DMS79 treated with DMSO at 0.1 percent for 48 hours (cell line): ENCODE data around the gene CTAGE9.
"Not testable (repeated sequence)": the region's sequence is repeated elsewhere in the genome, so short reads cannot be mapped to it uniquely, and the experiment has no call there.

Experiments
- DNase-seq: peaks from one replicate; lab custom pipeline; 2025; lab: John Stamatoyannopoulos, UW

CTAGE9 gene

GRCh38 chr6:131728296-131728939, 17.6 kb upstream of the CTAGE9 start:
- DNase-seq, result no peak

DNA sequence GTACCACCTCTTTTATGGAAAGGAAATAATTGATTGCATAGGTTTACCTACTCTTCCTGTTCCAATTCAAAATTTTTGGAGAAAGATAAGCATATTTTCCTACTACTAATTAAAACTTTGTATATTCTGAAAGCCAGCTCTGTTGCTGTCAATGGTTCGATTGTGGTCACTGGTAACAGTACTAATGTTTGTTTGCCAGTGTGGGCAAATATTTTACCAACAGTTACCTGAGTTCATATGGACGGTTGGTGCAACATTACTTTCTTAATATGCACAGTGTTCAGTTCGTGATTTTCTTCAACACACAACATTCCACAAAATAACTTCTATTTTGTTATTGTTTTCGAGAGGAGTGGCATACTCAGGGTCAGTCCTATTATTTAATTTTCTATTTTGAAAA, 17.1 kb upstream of the CTAGE9 start:
- no peak for DNase-seq

GRCh38 chr6:131727467-131727866, 16.6 kb upstream of the CTAGE9 start:
- no peak for DNase-seq

GRCh38 chr6:131724114-131724513, 13.3 kb upstream of the CTAGE9 start:
- DNase-seq, result no peak

DNA sequence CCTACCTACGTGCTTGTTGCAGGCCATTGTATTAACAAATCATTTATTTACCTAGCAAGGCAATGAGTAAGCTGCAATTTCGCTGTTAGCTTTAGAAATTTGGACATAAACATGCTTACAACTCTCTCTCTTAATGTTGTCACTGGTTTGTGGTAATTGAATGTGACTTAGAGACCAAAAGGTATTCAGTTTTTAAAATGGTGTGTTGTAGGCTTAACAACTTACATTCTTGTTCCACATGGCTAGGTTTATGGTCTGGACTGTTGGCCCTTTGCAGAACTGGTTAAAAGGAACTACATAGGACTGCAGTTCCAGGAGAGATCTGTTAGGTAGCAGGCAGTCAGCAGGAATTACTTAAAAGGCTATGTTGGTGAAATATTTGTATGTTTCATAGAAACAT, 10.3 kb upstream of the CTAGE9 start:
- DNase-seq, result no peak

DNA sequence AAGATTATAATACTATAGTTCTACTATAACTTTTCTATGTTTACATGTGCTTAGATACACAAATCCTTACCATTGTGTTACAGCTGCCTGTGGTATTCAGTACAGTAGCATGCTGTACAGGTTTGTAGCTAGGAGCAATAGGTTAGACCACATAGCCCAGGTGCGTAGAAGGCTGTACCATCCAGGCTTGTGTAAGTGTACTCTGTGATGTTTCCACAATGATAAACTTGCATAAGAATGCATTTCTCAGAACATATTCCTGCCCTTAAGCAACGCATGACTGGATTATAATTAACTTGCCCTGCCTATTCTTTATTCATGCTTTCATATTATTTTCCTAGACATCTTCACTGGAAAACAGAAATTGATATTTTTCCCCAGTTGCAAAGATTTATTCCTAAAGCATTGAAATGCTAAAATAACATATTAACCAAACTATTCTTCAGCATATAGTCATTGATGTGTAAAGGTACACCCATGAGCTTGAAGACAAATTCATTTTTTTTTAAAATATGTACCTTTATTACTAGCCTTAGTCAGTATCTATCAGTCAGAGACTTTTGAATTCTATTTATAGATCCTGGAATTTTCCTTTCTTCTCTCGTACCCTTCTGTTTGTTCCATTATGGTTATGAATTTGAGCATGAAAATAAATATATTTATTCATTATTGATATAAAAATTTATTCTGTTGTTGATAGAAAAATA, 7.2 kb upstream of the CTAGE9 start:
- no peak for DNase-seq

GRCh38 chr6:131715567-131715966, 4.8 kb upstream of the CTAGE9 start:
- not testable (repeated sequence) for DNase-seq

DNA sequence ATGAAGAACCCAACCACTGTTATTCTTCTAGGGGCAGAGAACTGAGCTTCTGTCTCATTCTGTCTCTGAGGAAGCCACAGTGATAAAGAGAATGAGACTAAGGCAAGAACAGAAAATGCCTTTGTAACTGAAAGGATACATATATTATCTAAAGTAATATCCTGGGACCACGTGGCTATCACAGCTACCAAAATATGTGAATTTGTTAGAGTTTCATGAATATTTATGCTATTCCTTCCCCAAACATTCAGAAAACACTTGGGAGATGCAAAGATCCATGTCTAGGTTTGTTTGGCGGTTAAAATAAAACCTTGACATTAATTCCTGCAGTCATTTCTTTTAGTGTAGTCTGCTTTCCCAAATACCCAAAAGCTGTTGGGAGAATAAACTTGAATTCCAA, 6.9 kb downstream of the CTAGE9 start:
- not testable (repeated sequence) for DNase-seq

- not testable (repeated sequence) for DNase-seq
These were observed 10.0 kb downstream of the CTAGE9 start for GRCh38 chr6:131700851-131701250.

GRCh38 chr6:131696956-131697355, 13.9 kb downstream of the CTAGE9 start:
- DNase-seq, result no peak

GRCh38 chr6:131694832-131695426, 15.9 kb downstream of the CTAGE9 start:
- peak; percentile 4 for DNase-seq

DNA sequence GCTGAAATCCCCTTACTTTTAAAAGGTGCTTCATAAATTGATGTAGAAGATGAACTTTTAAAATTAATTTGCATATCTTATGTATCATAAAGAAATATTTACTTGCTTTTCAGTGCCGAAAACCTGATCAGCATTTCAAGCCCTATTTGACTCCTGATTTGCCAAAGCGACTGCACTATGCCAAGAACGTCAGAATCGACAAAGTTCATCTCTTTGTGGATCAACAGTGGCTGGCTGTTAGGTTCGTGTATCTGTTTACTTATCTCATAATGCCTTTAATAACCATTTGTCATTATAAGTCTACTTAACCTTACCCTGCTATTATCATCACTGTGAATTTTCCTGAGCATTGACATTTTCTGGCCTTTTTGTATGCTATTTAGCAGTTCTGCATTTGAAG, 17.4 kb downstream of the CTAGE9 start:
- DNase-seq, result no peak

- no peak for DNase-seq
These were observed 18.2 kb downstream of the CTAGE9 start for GRCh38 chr6:131692589-131692988.

GRCh38 chr6:131692031-131692430, 18.8 kb downstream of the CTAGE9 start:
- DNase-seq, result no peak

GRCh38 chr6:131688286-131688685, 22.5 kb downstream of the CTAGE9 start:
- DNase-seq, result no peak

DNA sequence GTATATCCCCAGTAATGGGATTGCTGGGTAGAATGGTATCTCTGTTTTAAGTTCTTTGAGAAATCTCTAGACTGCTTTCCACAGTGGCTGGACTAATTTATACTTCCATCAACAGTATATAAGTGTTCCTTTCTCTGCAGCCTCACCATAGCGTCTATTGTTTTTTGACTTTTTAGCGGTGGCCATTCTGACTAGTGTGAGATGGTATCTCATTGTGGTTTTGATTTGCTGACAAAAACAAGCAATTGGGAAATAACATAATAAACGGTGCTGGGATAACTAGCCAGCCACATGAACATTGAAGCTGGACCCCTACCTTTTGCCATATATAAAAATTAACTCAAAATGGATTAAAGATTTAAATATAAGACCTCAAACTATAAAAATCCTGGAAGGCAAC, 23.8 kb downstream of the CTAGE9 start:
- no peak for DNase-seq

DNA sequence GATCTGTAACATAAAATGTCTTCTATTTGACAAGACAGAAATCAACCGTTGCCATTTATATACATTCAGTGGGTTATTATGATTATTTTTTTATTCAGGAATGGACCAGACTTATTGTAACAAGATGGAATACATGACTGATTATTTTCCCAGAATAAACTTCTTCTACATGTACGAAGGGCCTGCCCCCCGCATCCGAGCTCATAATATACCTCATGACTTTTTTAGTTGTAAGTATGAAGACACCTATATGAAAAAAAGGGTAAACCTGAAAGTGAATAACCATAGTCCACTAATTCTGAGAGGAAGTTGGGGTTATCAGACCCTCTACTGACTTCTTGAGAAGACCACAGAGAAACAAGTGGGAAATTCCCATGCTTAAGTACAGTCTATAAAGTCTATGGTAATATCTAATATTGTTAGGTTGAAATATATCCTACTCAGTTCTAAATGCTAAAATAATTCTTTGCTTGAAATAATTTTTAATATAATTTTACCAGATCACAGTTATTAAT, 25.5 kb downstream of the CTAGE9 start:
- DNase-seq, result no peak

DNA sequence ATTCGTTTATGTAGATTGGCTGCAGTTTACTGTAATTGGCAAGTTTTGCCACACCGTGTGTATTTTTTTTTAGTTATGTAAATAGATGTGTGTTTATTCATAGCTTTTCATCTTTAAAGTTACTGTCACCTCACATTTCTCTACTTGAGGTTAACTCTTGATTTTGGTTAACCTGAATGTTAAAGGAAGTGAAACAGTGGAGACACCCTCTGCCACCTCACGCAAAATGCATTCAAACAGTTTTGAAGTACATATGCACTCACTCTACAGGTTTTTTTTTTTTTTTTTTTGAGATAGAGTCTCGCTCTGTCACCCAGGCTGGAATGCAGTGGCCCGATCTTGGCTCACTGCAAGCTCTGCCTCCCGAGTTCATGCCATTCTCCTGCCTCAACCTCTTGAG, 27.3 kb downstream of the CTAGE9 start:
- no peak for DNase-seq

DNA sequence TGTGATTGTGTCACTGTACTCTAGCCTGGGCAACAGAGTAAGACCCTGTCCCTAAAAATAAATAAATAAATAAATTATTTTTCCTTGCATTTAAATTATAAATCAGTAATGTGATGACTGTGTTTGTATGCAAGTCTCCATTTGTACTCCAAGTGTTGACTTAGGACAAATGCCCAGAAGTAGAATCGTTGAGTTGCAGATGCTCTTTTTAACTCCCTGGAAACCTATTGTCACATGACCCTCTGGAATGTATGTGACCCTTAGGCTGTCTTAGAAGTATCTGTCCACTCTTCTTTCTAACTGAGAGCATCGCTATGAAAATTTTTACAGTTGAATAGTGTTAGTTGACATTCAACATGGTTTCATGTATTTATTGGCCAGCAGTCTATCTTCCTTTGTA, 28.4 kb downstream of the CTAGE9 start:
- DNase-seq, result no peak

- DNase-seq, result no peak
These were observed 29.2 kb downstream of the CTAGE9 start for GRCh38 chr6:131681585-131681984.

DNA sequence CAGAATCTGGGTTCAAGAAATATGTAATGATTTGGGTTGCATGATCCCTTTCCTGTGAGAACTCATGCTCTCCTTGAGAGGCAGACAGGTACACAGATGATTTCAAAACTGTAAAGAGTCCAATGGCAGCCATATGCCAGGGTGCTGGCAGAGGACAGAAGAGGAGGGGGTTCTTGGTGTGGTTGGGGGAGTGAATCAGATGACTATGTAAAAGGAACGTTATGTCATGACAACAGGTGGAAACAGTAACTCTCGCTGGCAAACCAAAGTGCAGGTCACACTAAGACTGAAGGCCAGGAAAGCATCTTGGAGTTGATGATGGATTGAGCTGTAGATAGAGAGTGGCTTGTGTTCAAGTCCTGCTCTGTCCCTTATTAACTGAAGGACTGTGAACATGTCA, 29.9 kb downstream of the CTAGE9 start:
- DNase-seq, result no peak

DNA sequence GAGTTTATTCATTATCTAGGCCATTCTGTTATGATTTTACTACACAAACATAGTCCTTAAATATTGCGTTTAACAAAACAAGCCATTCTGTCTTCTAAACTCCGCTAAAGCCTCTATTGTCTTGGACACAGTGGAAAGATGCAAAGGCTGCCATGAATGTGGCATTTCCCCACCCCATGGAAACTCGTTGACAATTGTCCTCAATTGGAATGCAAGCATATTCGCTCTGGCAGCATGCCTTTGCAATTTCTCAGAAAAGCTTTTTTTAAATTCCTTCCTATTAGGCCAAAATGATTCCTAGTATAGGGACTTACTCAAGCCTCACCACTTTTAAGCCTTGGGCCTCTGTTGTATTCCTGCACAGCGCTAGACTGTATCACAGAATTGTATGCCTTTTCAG, 32.4 kb downstream of the CTAGE9 start:
- DNase-seq, result no peak

GRCh38 chr6:131673184-131673583, 37.6 kb downstream of the CTAGE9 start:
- no peak for DNase-seq
